RWPE1 (cell line): ENCODE measurements around the gene PIM1.
"Not testable (repeated sequence)": the region's sequence is repeated elsewhere in the genome, so short reads cannot be mapped to it uniquely, and the experiment has no call there.

Source experiments
- CTCF ChIA-PET: fragments of 350-600 bp; sonication (Branson Sonifier 250); formaldehyde crosslinking; extraction: SDS; loops from one replicate; lab custom pipeline; 2021; lab: Yijun Ruan, JAX
- POLR2A ChIA-PET: fragments of 400-600 bp; formaldehyde crosslinking; extraction: SDS; loops from one replicate; lab custom pipeline; 2020; ENCODE audit warnings: antibody characterized with exemption; ENCODE audit not compliant: low non-redundant PET; lab: Yijun Ruan, JAX
- DNase-seq: peaks from one replicate; pipeline ENCODE4 v3.0.0; 2012; ENCODE audit warnings: low spot score
- H3K27ac ChIP-seq: fragments of 450-650 bp; 2 replicates; pipeline ENCODE4 v1.5.1; 2017
- CTCF ChIP-seq: fragments of 450-650 bp; conservative IDR thresholded peaks from 2 replicates; pipeline ENCODE4 v1.5.1; 2017; ENCODE audit warnings: low read depth, mild to moderate bottlenecking

Gene PIM1

GRCh38 chr6:37177077-37177934 is 7.4 kb downstream of the PIM1 start:
- no peak for DNase-seq

GRCh38 chr6:37177935-37178517 is 8.1 kb downstream of the PIM1 start:
- CTCF ChIA-PET, result interaction anchor here (0.6 to 1.5 kb wide), 4 partner anchors 15 to 153 kb away, joined by 4 read pairs; no protein-coding TSS in a partner anchor
- POLR2A ChIA-PET, result no interaction called here
- H3K27ac ChIP-seq, result no peak overlapping the region
- TF ChIP-seq CTCF, result no peak
- no peak for DNase-seq

More at GRCh38 chr6:37177077-37177934, 7.4 kb downstream of the PIM1 start:
- ChIA-PET POLR2A (no interaction called here), CTCF (interaction anchor here (0.6 to 0.7 kb wide), 2 partner anchors 15 to 149 kb away, joined by 4 read pairs; no protein-coding TSS in a partner anchor)
- H3K27ac ChIP-seq, result no peak overlapping the region
- TF ChIP-seq CTCF, result no peak

- POLR2A ChIA-PET, result no interaction called here
- no peak for TF ChIP-seq CTCF
- CTCF ChIA-PET, result no interaction called here
- no peak for DNase-seq
- H3K27ac ChIP-seq, result no peak overlapping the region
These were observed 10.1 kb downstream of the PIM1 start for GRCh38 chr6:37180075-37180474.

GRCh38 chr6:37180610-37181009 is 10.7 kb downstream of the PIM1 start:
- CTCF ChIA-PET, H3K27ac ChIP-seq, DNase-seq, POLR2A ChIA-PET: not testable (repeated sequence)

GRCh38 chr6:37182736-37183590 is 13.0 kb downstream of the PIM1 start:
- no peak overlapping the region for H3K27ac ChIP-seq
- no peak for DNase-seq
- no peak for TF ChIP-seq CTCF
- ChIA-PET POLR2A (no interaction called here), CTCF (no interaction called here)

GRCh38 chr6:37185949-37186720 is 16.2 kb downstream of the PIM1 start:
- POLR2A ChIA-PET, H3K27ac ChIP-seq, DNase-seq: not testable (repeated sequence)
- CTCF ChIA-PET, result interaction anchor here (0.7 kb wide), 1 partner anchor 86 kb away, joined by 4 read pairs; no protein-coding TSS in a partner anchor
